Natural killer cell (primary cell): ENCODE data around the gene ESR1. TPM values are rescaled to one million over a fixed set of nuclear protein-coding genes. Genes with fewer than 3 reads are reported as not detected.

Experiments used
- ATAC-seq, 3 donors: fragments of 150-1000 bp in 2 of 3; fragments of 200-7000 bp in 1 of 3; cut with Tn5 transposase; 1 replicate in 1 of 3; 2 replicates in 2 of 3; pipeline ENCODE4 v1.10.0; 2021; ENCODE audit warnings: mild to moderate bottlenecking in 2 of 3, moderate library complexity in 2 of 3
- DNase-seq, 2 donors: peaks; one replicate each; pipeline versions ENCODE4 v3.0.0 to v3.0.0-alpha.2; 2013 to 2021; ENCODE audit warnings: mixed read lengths in 1 of 2
- H3K27ac ChIP-seq: one replicate; pipeline ENCODE4 v1.5.1; 2013; ENCODE audit warnings: mild to moderate bottlenecking, low read length
- H3K27me3 ChIP-seq: one replicate; pipeline ENCODE4 v1.6.1; 2013; ENCODE audit warnings: low read length; ENCODE audit not compliant: control insufficient read depth, insufficient read depth
- H3K36me3 ChIP-seq: one replicate; pipeline ENCODE4 v1.6.1; 2013; ENCODE audit warnings: low read length; ENCODE audit not compliant: control insufficient read depth, insufficient read depth
- H3K4me1 ChIP-seq: one replicate; pipeline ENCODE4 v1.6.1; 2013; ENCODE audit warnings: low read length; ENCODE audit not compliant: control insufficient read depth, insufficient read depth
- H3K4me3 ChIP-seq: one replicate; pipeline ENCODE4 v1.5.1; 2013; ENCODE audit warnings: low read length
- H3K9me3 ChIP-seq: one replicate; pipeline ENCODE4 v1.6.1; 2013; ENCODE audit warnings: low read length; ENCODE audit not compliant: control insufficient read depth, insufficient read depth
- H3K27ac Mint-ChIP-seq, 2 donors: one replicate each; pipeline ENCODE4 v1.8.0; 2022; ENCODE audit warnings: mild to moderate bottlenecking in 2 of 2, mixed read lengths in 2 of 2, moderate library complexity in 1 of 2
- H3K27me3 Mint-ChIP-seq, 2 donors: one replicate each; pipeline ENCODE4 v1.8.0; 2022; ENCODE audit warnings: low read depth in 2 of 2, mixed read lengths in 2 of 2
- H3K36me3 Mint-ChIP-seq: one replicate; pipeline ENCODE4 v1.8.0; 2022; ENCODE audit warnings: mixed read lengths
- H3K4me1 Mint-ChIP-seq, 2 donors: one replicate each; pipeline ENCODE4 v1.8.0; 2022; ENCODE audit warnings: mixed read lengths in 2 of 2
- H3K4me3 Mint-ChIP-seq: one replicate; pipeline ENCODE4 v1.8.0; 2022; ENCODE audit warnings: mild to moderate bottlenecking, moderate library complexity, mixed read lengths
- H3K9me3 Mint-ChIP-seq, 2 donors: one replicate each; pipeline ENCODE4 v1.8.0; 2022; ENCODE audit warnings: mixed read lengths in 2 of 2
- WGBS: methylation state at CpG from one replicate; pipeline ENCODE4 v1.1.7; 2013; ENCODE audit warnings: missing lambda C conversion rate; ENCODE audit not compliant: insufficient coverage; 5-methylcytosine and 5-hydroxymethylcytosine counted together
- intact Hi-C: fragments of 100-400 bp; cut with micrococcal nuclease; formaldehyde crosslinking; loops from one replicate; pipeline ENCODE4 v1.14.2; 2022
- total RNA-seq, 4 donors: library from RNA; stranded (reverse); fragments of 120-200 nt in 1 of 4; gene quantifications; one replicate each; pipeline versions ENCODE4 v1.2.3 to v1.2.4, GENCODE V29; 2013 to 2022
- TF ChIP-seq, protein P1 (sequence below): fragments of 200-600 bp; IDR thresholded peaks from one replicate; pipeline ENCODE4 v1.8.0; 2022; ENCODE audit warnings: antibody characterized with exemption

The ESR1 gene
- total RNA-seq, 3 donors from 2014 or later (not counting 1 experiment from before 2014, with no cell fraction given): 0.11 to 0.64 (median 0.60) TPM

DNA sequence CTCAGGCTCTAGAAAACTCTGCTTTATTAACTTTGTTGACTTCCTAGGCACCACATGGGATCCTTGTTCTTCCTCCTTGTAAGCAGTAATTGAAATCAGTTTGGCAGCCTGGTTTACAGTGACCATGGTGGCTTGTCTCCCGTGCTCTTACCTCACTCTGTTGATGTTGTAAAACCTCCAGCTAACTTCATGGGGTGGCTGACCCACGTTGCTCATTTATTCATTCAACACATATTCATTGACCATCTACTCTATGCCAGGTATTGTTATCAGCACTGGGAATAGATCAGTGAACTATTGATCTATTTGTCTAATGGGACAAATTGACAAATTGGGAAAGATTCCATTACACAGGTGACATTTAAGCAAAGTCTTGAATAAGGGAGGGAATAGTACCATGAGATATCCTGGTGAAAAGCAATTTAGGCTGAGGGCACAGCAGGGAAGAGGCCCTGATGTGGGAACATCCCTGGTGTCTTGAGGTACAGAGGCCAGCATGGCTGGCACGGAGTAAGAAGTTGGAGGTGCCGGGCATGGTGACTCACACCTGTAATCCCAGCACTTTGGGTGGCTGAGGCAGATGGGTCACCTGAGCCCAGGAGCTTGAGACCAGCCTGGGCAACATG, 19.1 kb downstream of the ESR1 start:
- Mint-ChIP-seq H3K27ac (no peak overlapping the region), H3K9me3 (no peaks in the 10 kb centered on the region), H3K27me3 (peaks cover 0 to 8% of the 10 kb centered on the region in 2 donors), H3K4me1 (no peaks in the 10 kb centered on the region), H3K4me3 (no peak overlapping the region), H3K36me3 (no peaks in the 10 kb centered on the region)
- H3K4me1 ChIP-seq: no peaks in the 10 kb centered on the region
- DNase-seq (no peak), ATAC-seq (no peak)
- TF ChIP-seq, protein P1, sequence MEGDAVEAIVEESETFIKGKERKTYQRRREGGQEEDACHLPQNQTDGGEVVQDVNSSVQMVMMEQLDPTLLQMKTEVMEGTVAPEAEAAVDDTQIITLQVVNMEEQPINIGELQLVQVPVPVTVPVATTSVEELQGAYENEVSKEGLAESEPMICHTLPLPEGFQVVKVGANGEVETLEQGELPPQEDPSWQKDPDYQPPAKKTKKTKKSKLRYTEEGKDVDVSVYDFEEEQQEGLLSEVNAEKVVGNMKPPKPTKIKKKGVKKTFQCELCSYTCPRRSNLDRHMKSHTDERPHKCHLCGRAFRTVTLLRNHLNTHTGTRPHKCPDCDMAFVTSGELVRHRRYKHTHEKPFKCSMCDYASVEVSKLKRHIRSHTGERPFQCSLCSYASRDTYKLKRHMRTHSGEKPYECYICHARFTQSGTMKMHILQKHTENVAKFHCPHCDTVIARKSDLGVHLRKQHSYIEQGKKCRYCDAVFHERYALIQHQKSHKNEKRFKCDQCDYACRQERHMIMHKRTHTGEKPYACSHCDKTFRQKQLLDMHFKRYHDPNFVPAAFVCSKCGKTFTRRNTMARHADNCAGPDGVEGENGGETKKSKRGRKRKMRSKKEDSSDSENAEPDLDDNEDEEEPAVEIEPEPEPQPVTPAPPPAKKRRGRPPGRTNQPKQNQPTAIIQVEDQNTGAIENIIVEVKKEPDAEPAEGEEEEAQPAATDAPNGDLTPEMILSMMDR: no peak
- H3K36me3 ChIP-seq: no peaks in the 10 kb centered on the region
- intact Hi-C loops: no loop called here
- H3K27me3 ChIP-seq: no peaks in the 10 kb centered on the region
- H3K4me3 ChIP-seq: no peak overlapping the region
- 94% methylated on average over 4 of the region's 4 CpGs for WGBS
- H3K9me3 ChIP-seq: no peaks in the 10 kb centered on the region
- no peak overlapping the region for H3K27ac ChIP-seq

DNA sequence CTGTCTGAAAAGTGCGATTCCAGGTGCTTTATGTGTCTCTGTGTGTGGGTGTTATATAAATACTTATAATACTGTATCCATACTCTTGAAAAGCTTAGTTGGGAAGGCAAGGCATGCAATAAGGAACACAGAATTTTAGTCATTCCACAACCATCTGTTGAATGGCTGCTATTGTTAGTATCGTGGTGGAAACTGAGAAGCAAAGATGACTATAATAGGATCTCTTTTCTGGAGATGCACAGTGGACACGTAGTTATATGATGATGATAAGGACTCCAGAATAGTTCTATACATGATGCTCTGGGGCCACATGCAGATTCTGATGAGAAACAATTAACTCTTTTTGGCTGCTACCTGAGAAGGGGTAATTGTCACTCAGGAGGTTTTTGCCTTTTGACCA, 25.2 kb downstream of the ESR1 start:
- no peak overlapping the region for H3K4me3 ChIP-seq
- H3K4me1 ChIP-seq: no peaks in the 10 kb centered on the region
- DNase-seq: no peak
- no peak overlapping the region for H3K27ac ChIP-seq
- WGBS: 73% methylated on average over 2 of the region's 3 CpGs
- Mint-ChIP-seq H3K4me3 (no peak overlapping the region), H3K9me3 (no peaks in the 10 kb centered on the region), H3K36me3 (no peaks in the 10 kb centered on the region), H3K27ac (no peak overlapping the region), H3K27me3 (peaks cover 0 to 7% of the 10 kb centered on the region in 2 donors), H3K4me1 (no peaks in the 10 kb centered on the region)
- H3K36me3 ChIP-seq: no peaks in the 10 kb centered on the region
- no peak for ATAC-seq
- intact Hi-C loops: no loop called here
- no peaks in the 10 kb centered on the region for H3K9me3 ChIP-seq
- TF ChIP-seq, protein P1: no peak
- no peaks in the 10 kb centered on the region for H3K27me3 ChIP-seq

DNA sequence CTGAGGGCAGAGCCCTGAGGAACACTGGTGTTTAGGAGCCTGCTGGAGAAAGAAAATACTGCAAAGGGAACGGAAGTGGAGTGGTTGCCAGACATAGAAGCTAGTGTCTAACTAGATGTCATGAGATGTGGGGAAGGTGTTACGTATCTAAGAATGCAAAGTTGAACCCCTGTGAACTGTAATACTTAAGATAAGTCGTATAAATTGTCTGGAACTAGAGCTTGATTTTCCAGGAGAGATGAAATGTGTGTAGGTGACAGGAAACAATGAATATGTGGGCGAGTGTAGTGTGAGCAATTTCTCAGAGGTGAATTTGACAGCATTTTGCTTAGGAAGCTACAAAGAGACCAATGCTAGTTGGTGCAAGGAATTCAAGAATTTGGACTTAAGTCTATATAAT, 27.9 kb downstream of the ESR1 start:
- no peak overlapping the region for H3K4me3 Mint-ChIP-seq
- H3K27ac Mint-ChIP-seq: no peak overlapping the region
- H3K36me3 Mint-ChIP-seq: no peaks in the 10 kb centered on the region
- TF ChIP-seq, protein P1: no peak
- no peak overlapping the region for H3K4me3 ChIP-seq
- no peaks in the 10 kb centered on the region for H3K4me1 ChIP-seq
- H3K9me3 Mint-ChIP-seq: no peaks in the 10 kb centered on the region
- WGBS: 66% methylated on average over 4 of the region's 4 CpGs
- H3K27ac ChIP-seq: no peak overlapping the region
- no peaks in the 10 kb centered on the region for H3K27me3 ChIP-seq
- intact Hi-C loops: no loop called here
- H3K4me1 Mint-ChIP-seq: no peaks in the 10 kb centered on the region
- ATAC-seq (no peak), DNase-seq (no peak)
- no peaks in the 10 kb centered on the region for H3K36me3 ChIP-seq
- peaks cover 0 to 7% of the 10 kb centered on the region in 2 donors for H3K27me3 Mint-ChIP-seq
- H3K9me3 ChIP-seq: no peaks in the 10 kb centered on the region

DNA sequence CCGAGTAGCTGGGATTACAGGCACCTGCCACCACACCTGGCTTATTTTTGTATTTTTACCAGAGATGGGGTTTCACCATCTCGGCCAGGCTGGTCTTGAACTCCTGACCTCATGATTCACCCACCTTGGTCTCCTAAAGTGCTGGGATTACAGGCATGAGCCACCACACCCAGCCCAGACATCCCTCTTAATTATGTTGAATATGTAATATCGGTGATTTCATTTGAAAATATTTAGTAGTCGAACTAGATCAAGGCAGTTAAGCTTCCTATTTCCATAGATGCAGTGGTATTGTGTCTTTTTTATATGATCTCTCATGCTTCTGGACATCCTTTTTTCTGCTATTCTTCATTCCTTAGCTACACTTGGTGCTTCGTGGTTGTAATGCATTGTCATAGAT, 29.7 kb downstream of the ESR1 start:
- no peaks in the 10 kb centered on the region for H3K4me1 Mint-ChIP-seq
- Histone ChIP-seq H3K27ac (no peak overlapping the region), H3K36me3 (no peaks in the 10 kb centered on the region), H3K4me1 (no peaks in the 10 kb centered on the region), H3K9me3 (no peaks in the 10 kb centered on the region), H3K27me3 (no peaks in the 10 kb centered on the region), H3K4me3 (no peak overlapping the region)
- DNase-seq (no peak), ATAC-seq (no peak)
- H3K4me3 Mint-ChIP-seq: no peak overlapping the region
- 90% methylated on average over 4 of the region's 5 CpGs for WGBS
- TF ChIP-seq, protein P1: no peak
- H3K27me3 Mint-ChIP-seq: peaks cover 0 to 9% of the 10 kb centered on the region in 2 donors
- intact Hi-C loops: no loop called here
- H3K9me3 Mint-ChIP-seq: no peaks in the 10 kb centered on the region
- H3K27ac Mint-ChIP-seq: no peak overlapping the region
- H3K36me3 Mint-ChIP-seq: no peaks in the 10 kb centered on the region
